Nephron progenitor cell (in vitro differentiated cells): ENCODE results near the gene IL34.
"Not testable (repeated sequence)": the region's sequence is repeated elsewhere in the genome, so short reads cannot be mapped to it uniquely, and the experiment has no call there.

Experiments used
- DNase-seq: peaks from one replicate; pipeline ENCODE4 v3.0.0; 2021
- H3K27ac Mint-ChIP-seq: 2 replicates; pipeline ENCODE4 v1.8.0; 2021; ENCODE audit warnings: mild to moderate bottlenecking, moderate library complexity, mixed read lengths
- H3K27me3 Mint-ChIP-seq: 2 replicates; pipeline ENCODE4 v1.8.0; 2021; ENCODE audit warnings: mild to moderate bottlenecking, low read depth, mixed read lengths; ENCODE audit not compliant: poor library complexity
- H3K36me3 Mint-ChIP-seq: 2 replicates; pipeline ENCODE4 v1.8.0; 2021; ENCODE audit warnings: low read depth, mixed read lengths
- H3K4me1 Mint-ChIP-seq: 2 replicates; pipeline ENCODE4 v1.8.0; 2021; ENCODE audit warnings: mixed read lengths
- H3K4me3 Mint-ChIP-seq: 2 replicates; pipeline ENCODE4 v1.8.0; 2021; ENCODE audit warnings: mild to moderate bottlenecking, moderate library complexity, mixed read lengths
- H3K9me3 Mint-ChIP-seq: 2 replicates; pipeline ENCODE4 v1.8.0; 2021; ENCODE audit warnings: mild to moderate bottlenecking, moderate library complexity, mixed read lengths
- CTCF ChIP-seq: fragments of 200-600 bp; sonication (generic); IDR thresholded peaks from 2 replicates; pipeline ENCODE4 v1.5.0; 2021; ENCODE audit warnings: antibody characterized with exemption

IL34 gene

GRCh38 chr16:70665806-70666735 lies 19.7 kb downstream of the IL34 start:
- no peak for TF ChIP-seq CTCF
- Mint-ChIP-seq H3K9me3 (peaks cover 39% of the 10 kb centered on the region), H3K4me1 (peaks cover 4% of the 10 kb centered on the region), H3K36me3 (peaks cover 60% of the 10 kb centered on the region), H3K27ac (peak overlapping the region; percentile 75), H3K27me3 (no peaks in the 10 kb centered on the region), H3K4me3 (no peak overlapping the region)
- DNase-seq = no peak

GRCh38 chr16:70670175-70670574 lies 23.8 kb downstream of the IL34 start:
- TF ChIP-seq CTCF = no peak
- no peak overlapping the region for H3K4me3 Mint-ChIP-seq
- no peak overlapping the region for H3K27ac Mint-ChIP-seq
- H3K27me3 Mint-ChIP-seq = no peaks in the 10 kb centered on the region
- no peak for DNase-seq
- H3K36me3 Mint-ChIP-seq = peaks cover 88% of the 10 kb centered on the region
- H3K4me1 Mint-ChIP-seq = no peaks in the 10 kb centered on the region
- H3K9me3 Mint-ChIP-seq = peaks cover 39% of the 10 kb centered on the region

GRCh38 chr16:70670938-70671337 lies 24.6 kb downstream of the IL34 start:
- DNase-seq, H3K4me3 Mint-ChIP-seq, H3K27ac Mint-ChIP-seq, H3K27me3 Mint-ChIP-seq, H3K4me1 Mint-ChIP-seq: not testable (repeated sequence)
- Mint-ChIP-seq H3K36me3 (peaks cover 88% of the 10 kb centered on the region), H3K9me3 (peaks cover 39% of the 10 kb centered on the region)

GRCh38 chr16:70674221-70675014 lies 28.1 kb downstream of the IL34 start:
- H3K27ac Mint-ChIP-seq = no peak overlapping the region
- H3K27me3 Mint-ChIP-seq = no peaks in the 10 kb centered on the region
- DNase-seq = no peak
- peaks cover 5% of the 10 kb centered on the region for H3K4me1 Mint-ChIP-seq
- peaks cover 64% of the 10 kb centered on the region for H3K36me3 Mint-ChIP-seq
- no peak for TF ChIP-seq CTCF
- H3K9me3 Mint-ChIP-seq = peaks cover 13% of the 10 kb centered on the region
- H3K4me3 Mint-ChIP-seq = no peak overlapping the region

- Mint-ChIP-seq H3K27ac (no peak overlapping the region), H3K4me3 (no peak overlapping the region), H3K36me3 (peaks cover 48% of the 10 kb centered on the region), H3K27me3 (no peaks in the 10 kb centered on the region), H3K4me1 (peaks cover 5% of the 10 kb centered on the region), H3K9me3 (no peaks in the 10 kb centered on the region)
- no peak for TF ChIP-seq CTCF
- no peak for DNase-seq
Measured at GRCh38 chr16:70675851-70676513, 29.6 kb downstream of the IL34 start.
